ENCODE results near the gene SFMBT1.

Gene SFMBT1

GRCh38 chr3:53045518-53046170 lies at the start of gene SFMBT1:
Gene SFMBT1, minus strand, starts transcription at chr3:53046073. Its CDS starts 76,945 bp downstream, at chr3:52969128.
- peak within 1 kb of the TSS; percentile 74 for H3K4me3 ChIP-seq (ENCODE audit: low read depth, low read length)
- no peak for TF ChIP-seq CTCF (IDR thresholded peaks at IDR 0.05; ENCODE audit: low read depth, low read length)

DNA sequence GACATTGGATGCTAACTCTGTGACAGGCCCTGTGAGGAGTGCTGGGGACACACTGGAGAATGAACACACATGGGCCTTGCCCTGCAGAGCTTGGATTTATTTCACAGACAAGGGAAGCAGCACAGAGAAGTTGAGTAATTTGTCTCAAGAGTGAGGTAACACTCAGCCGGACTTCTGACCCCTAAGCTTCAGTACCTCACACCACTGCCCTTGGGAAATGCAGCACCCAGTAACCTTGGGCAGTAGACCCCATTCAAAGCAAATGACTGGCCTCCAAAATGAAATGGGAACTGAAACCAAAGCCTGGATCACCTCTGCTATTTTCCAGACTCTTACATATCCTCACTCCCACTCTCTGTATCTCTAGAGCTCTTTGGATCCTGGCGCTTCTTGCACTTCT lies 47.1 kb upstream of the SFMBT1 start:
- TF ChIP-seq CTCF (IDR thresholded peaks at IDR 0.05; ENCODE audit: low read depth, low read length): no peak
- H3K4me3 ChIP-seq (ENCODE audit: low read depth, low read length): no peak overlapping the region

DNA sequence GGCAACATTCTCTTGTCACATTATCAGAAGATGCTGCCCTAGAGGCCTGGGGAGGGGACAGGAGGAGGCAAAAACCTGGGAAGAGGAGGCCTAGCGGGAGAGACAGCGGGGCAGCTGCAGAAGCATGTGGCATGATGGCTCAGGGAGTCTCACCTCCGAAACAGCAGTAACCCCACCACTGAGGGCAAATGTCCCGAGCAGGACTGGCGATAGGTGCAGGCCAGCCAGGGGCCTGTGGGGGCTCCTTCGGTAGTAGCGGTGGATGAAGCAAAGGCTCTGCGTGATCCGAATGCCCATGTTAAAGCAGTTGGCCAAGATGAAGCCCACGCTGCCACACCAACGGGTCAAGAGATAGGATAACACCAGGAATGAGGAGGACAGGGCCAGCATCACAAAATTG lies 46.3 kb upstream of the SFMBT1 start:
- H3K4me3 ChIP-seq (ENCODE audit: low read depth, low read length): no peak overlapping the region
- no peak for TF ChIP-seq CTCF (IDR thresholded peaks at IDR 0.05; ENCODE audit: low read depth, low read length)

DNA sequence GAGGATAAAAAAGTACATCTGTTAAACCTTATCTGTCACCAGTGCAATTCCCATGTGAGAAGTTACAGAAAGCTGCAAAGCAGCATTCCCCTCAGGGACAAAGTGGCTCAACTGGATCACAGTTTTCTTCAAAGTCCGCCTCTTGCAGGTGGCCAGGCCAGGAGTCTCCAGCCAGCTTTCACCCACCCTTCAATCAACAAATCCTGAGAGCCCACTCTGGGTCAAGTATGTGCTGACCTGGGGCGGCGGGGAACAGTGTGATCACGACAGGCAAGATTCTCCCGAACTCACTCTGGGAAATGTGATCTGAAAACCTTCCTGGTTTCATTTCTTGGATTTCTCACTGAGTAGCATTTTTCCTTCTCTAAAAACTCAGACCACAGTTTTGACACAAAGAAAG lies 45.1 kb upstream of the SFMBT1 start:
- no peak overlapping the region for H3K4me3 ChIP-seq (ENCODE audit: low read depth, low read length)
- TF ChIP-seq CTCF (IDR thresholded peaks at IDR 0.05; ENCODE audit: low read depth, low read length): no peak

- TF ChIP-seq CTCF (IDR thresholded peaks at IDR 0.05; ENCODE audit: low read depth, low read length): no peak
- no peak overlapping the region for H3K4me3 ChIP-seq (ENCODE audit: low read depth, low read length)
Observed at GRCh38 chr3:53089511-53089910, 43.6 kb upstream of the SFMBT1 start.

DNA sequence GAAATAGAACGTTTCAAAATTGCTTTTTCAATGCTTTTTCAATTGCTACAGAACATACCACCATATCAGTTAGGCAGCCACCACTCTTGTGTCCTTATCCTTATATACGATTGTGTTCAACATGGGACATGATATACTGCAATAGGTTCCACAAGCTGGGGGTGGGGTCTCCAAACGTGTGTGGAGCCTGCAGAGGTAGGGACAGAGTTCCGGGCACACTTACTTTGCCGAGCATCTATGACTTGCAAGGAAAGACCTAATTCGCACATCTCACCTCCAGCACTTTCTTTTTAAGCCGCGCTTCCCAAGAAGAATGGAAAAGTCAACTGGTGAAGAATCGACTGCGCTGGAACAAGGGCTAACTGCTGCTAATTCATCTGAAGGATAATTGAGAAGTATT lies 39.6 kb upstream of the SFMBT1 start:
- TF ChIP-seq CTCF (IDR thresholded peaks at IDR 0.05; ENCODE audit: low read depth, low read length): no peak
- no peak overlapping the region for H3K4me3 ChIP-seq (ENCODE audit: low read depth, low read length)

DNA sequence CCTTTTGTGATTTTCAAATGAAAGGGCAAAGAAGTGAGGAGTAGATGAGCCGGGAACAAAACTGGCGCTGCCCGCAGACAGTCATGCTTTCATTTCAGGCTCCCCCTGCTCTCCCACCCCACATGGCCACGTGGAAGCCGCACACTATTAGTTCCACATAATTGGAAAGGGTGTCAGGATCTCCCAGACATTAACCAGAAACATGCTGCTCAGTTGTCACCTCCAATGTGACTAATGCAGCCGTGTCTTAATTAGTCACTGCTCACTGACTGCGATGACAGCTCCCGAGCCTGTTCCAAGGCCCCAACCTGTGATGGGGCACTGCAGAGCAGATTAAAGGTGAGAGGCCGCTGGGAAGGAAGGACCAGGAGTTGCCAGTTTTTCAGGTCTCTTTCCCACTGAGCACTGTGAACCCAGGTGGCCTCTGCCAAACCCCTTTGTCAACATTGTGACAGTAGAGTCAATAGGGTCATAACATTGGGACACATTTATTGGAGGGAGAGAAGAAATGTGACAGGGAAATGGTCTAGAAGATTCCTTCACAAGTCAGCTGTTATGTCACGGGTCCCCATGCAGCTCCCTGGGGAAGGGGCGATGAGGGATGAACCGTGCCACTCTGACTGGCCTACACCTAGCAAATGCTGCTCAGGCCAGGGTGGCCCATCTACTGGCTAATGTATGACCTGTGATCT lies 38.6 kb upstream of the SFMBT1 start:
- no peak overlapping the region for H3K4me3 ChIP-seq (ENCODE audit: low read depth, low read length)
- TF ChIP-seq CTCF (IDR thresholded peaks at IDR 0.05; ENCODE audit: low read depth, low read length): no peak

All from WI38 (cell line).